HG03039 (cell line): ENCODE data around the gene POMZP3.
"Not testable (repeated sequence)": the region's sequence is repeated elsewhere in the genome, so short reads cannot be mapped to it uniquely, and the experiment has no call there.

ENCODE experiments used
- ATAC-seq: cut with Tn5 transposase; IDR thresholded peaks from one replicate; pipeline ENCODE4 v1.9.1; 2021; ENCODE audit warnings: mild to moderate bottlenecking, moderate library complexity; ENCODE audit not compliant: unreplicated experiment

The POMZP3 gene

GRCh38 chr7:76588586-76588985 is 38.5 kb downstream of the POMZP3 start:
- ATAC-seq: not testable (repeated sequence)

DNA sequence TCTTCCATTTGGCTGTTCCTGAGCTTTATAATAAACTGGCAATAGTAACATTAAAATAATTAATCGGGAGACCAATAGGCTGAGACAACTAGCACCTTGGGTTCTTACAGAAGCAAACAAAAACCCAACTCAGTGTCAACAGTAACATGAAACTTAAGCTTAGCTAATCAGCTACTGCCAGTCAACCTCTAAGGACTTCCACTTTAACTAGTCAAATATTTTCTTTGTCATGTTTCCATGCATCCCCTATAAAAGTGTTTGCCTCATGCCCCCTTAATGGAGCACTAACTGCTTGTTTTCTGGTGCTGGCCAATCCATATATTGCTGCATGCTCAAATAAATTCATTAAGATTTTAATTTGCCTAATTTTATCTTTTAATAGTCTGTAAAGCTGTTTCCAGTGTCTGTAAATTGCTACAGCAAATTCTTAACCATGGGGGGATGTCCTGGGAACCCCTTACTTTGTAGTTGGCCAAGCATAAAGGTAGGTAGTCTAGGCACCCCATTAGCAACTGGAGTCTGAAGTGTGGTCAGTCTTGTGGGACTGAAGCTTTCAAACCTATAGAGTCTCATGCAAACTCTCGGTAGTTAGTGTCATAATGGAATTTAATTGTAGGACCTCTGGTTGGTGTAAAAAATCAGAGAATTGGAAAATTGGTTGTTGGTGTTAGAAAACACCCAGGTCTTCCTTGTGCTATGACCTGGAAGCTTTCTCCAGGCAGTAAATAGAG is 40.3 kb downstream of the POMZP3 start:
- not testable (repeated sequence) for ATAC-seq

- not testable (repeated sequence) for ATAC-seq
Measured at GRCh38 chr7:76583636-76584281, 43.3 kb downstream of the POMZP3 start.

DNA sequence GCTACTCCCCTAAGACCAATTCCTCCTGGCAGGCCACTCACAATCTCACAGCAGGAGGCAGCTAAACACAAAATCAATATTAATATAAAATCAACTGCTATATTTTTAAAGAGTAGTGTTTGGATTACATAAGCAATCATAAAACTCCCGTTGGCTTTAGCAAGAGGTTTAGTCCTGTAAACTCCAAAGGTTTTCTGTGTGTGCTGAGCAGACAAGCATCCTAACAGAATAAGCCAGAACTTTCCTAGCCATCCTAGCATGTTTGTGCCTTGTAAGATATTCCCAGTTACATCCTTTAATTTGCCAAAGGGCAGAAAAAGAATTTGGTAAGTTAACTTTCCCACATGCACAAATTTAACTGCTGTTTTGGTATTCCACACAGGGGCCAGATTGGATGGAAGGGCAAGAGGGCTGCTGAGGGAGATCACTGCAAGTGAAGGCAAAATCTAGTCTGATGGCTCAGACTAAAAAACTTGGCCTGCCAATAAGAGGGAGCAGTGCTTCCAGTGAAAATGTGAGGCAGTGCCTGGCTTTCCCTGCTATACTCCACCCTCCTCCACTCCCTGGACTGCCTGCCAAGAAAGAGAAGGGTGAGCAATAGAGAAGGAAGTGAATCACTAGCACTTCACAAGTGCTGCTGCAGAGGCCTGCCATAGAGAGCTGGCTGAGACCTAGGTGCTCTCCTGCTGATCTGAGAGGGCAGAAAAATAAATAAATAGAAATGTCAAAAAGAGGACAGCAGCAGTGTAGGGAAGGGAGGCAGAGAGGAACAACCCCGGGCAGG is 44.0 kb downstream of the POMZP3 start:
- not testable (repeated sequence) for ATAC-seq

DNA sequence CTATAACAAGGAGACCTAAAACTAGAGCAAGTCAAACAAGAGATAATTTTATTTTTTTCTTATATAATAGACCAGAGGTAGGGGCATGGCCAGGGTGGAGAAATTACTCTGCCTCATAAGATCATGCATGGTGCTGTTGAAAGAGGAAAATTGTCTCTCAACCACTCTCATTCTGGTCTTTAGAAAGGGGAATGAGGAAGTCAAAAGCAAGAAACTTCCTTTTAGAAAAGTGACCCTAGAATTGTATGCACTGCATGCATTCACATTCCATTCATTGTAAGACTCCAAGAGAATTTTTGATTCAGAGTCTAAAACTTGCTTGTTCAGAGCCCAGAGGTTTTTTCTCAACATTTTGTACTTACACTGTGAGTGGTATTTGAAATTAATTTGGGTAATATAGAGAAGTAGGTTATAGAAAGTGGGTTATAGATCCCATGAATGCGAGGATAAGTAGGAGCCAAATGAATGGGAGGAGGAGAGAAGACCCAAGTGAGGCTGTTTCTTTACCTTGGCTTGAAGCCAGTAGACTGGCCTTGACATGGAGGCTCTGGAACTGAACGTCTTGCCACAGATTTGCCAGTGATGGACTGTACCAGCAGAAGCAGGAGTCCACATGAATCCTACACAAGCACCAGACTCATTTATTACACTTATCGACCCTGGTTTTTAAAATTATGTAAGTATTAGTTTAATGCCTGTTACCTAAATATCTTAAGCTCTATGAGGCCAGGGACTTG is 51.0 kb downstream of the POMZP3 start:
- not testable (repeated sequence) for ATAC-seq

GRCh38 chr7:76575431-76575830 is 51.6 kb downstream of the POMZP3 start:
- not testable (repeated sequence) for ATAC-seq

GRCh38 chr7:76572296-76572695 is 54.8 kb downstream of the POMZP3 start:
- not testable (repeated sequence) for ATAC-seq

DNA sequence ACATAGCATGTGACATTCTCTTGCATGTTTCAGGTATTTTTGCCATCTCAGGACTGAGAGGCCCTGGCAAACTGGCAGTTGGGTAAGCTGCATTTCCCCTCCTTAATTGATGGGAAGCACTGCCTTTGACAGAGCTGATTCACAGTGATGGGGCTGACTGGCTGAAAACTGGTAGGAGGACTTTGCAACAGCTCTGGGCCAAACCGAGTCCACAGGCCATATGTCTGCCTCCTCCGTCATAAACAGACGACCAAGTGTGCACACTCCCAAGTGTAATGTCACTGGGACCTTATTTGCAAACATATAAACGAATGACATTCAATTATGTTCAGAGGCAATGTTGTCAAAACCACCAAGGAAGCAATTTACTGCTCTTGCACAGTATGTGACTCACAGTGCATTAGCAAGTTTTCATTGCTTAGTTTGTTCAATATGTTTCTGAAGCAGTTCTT is 56.7 kb downstream of the POMZP3 start:
- ATAC-seq: not testable (repeated sequence)

- ATAC-seq: not testable (repeated sequence)
Measured at GRCh38 chr7:76568742-76569141, 58.3 kb downstream of the POMZP3 start.

- not testable (repeated sequence) for ATAC-seq
Measured at GRCh38 chr7:76567753-76568152, 59.3 kb downstream of the POMZP3 start.

- ATAC-seq: not testable (repeated sequence)
Measured at GRCh38 chr7:76567311-76567710, 59.8 kb downstream of the POMZP3 start.

DNA sequence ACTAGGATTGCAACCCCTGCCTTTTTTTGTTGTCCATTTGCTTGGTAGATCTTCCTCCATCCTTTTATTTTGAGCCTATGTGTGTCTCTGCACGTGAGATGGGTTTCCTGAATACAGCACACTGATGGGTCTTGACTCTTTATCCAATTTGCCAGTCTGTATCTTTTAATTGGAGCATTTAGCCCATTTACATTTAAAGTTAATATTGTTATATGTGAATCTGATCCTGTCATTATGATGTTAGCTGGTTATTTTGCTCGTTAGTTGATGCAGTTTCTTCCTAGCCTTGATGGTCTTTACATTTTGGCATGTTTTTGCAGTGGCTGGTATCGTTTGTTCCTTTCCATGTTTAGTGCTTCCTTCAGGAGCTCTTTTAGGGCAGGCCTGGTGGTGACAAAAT is 62.1 kb downstream of the POMZP3 start:
- not testable (repeated sequence) for ATAC-seq

- ATAC-seq: not testable (repeated sequence)
Measured at GRCh38 chr7:76561342-76561741, 65.7 kb downstream of the POMZP3 start.

- not testable (repeated sequence) for ATAC-seq
Measured at GRCh38 chr7:76560157-76560556, 66.9 kb downstream of the POMZP3 start.
